CD4-positive, alpha-beta memory T cell (primary cell): ENCODE data around the gene ZC2HC1C. TPM values are rescaled to one million over a fixed set of nuclear protein-coding genes. Genes with fewer than 3 reads are reported as not detected.

ENCODE experiments used
- CTCF ChIA-PET: fragments of 350-600 bp; sonication (Branson Sonifier 250); formaldehyde crosslinking; loops from one replicate; lab custom pipeline; 2021; ENCODE audit warnings: inconsistent platforms; ENCODE audit not compliant: partially characterized antibody; lab: Charles Lee
- POLR2A ChIA-PET: fragments of 350-600 bp; sonication (Branson Sonifier 250); formaldehyde crosslinking; loops from one replicate; lab custom pipeline; 2021; ENCODE audit not compliant: partially characterized antibody; lab: Charles Lee
- DNase-seq, 5 donors: peaks; one replicate each; pipeline versions ENCODE4 v3.0.0 to v3.0.0-alpha.2; 2020 to 2022; ENCODE audit warnings: mixed read lengths in 1 of 5
- H3K27ac ChIP-seq: one replicate; pipeline ENCODE4 v1.7.0; 2013; ENCODE audit warnings: low read depth, low read length
- H3K27me3 ChIP-seq: 2 replicates; pipeline ENCODE4 v1.7.0; 2013; ENCODE audit warnings: mild to moderate bottlenecking, low read length, moderate library complexity; ENCODE audit not compliant: insufficient read depth
- H3K36me3 ChIP-seq: 2 replicates; pipeline ENCODE4 v1.7.0; 2013; ENCODE audit warnings: mild to moderate bottlenecking, low read length, moderate library complexity; ENCODE audit not compliant: insufficient read depth
- H3K4me1 ChIP-seq: 2 replicates; pipeline ENCODE4 v1.7.0; 2013; ENCODE audit warnings: mild to moderate bottlenecking, low read length, moderate library complexity; ENCODE audit not compliant: insufficient read depth
- H3K4me3 ChIP-seq, 2 donors: one replicate each; pipeline ENCODE4 v1.7.0; 2013; ENCODE audit warnings: low read length in 2 of 2, mild to moderate bottlenecking in 1 of 2
- H3K9me3 ChIP-seq, 2 donors: one replicate each; pipeline ENCODE4 v1.7.0; 2013; ENCODE audit warnings: low read length in 2 of 2, control low read depth in 1 of 2; ENCODE audit not compliant: control insufficient read depth in 1 of 2
- H3K27ac Mint-ChIP-seq, 7 donors: one replicate each; pipeline ENCODE4 v1.8.0; 2020 to 2021; ENCODE audit warnings: mixed read lengths in 7 of 7, mild to moderate bottlenecking in 6 of 7, inconsistent platforms in 3 of 7, moderate library complexity in 3 of 7
- H3K27me3 Mint-ChIP-seq, 2 donors: one replicate each; pipeline ENCODE4 v1.8.0; 2020 to 2021; ENCODE audit warnings: mixed read lengths in 2 of 2
- H3K36me3 Mint-ChIP-seq, 2 donors: one replicate each; pipeline ENCODE4 v1.8.0; 2020 to 2021; ENCODE audit warnings: mixed read lengths in 2 of 2, inconsistent platforms in 1 of 2, mild to moderate bottlenecking in 1 of 2
- H3K4me1 Mint-ChIP-seq, 4 donors: one replicate each; pipeline ENCODE4 v1.8.0; 2020 to 2021; ENCODE audit warnings: mixed read lengths in 4 of 4, mild to moderate bottlenecking in 1 of 4
- H3K4me3 Mint-ChIP-seq, 8 donors: one replicate each; pipeline ENCODE4 v1.8.0; 2020 to 2021; ENCODE audit warnings: mixed read lengths in 8 of 8, mild to moderate bottlenecking in 7 of 8, moderate library complexity in 6 of 8, inconsistent platforms in 3 of 8
- H3K9me3 Mint-ChIP-seq, 8 donors: one replicate each; pipeline ENCODE4 v1.8.0; 2020 to 2021; ENCODE audit warnings: mixed read lengths in 8 of 8, mild to moderate bottlenecking in 5 of 8, inconsistent platforms in 3 of 8, moderate library complexity in 1 of 8
- intact Hi-C: fragments of 100-400 bp; cut with micrococcal nuclease; formaldehyde crosslinking; loops from one replicate; pipeline ENCODE4 v1.15.1; 2023
- polyA plus RNA-seq, 2 donors: library from polyadenylated mRNA; unstranded; fragments of 300-500 nt; fragmentation: Illumina TruSeq; gene quantifications; one replicate each; pipeline ENCODE4 v1.2.3, GENCODE V29; 2021
- total RNA-seq, 2 experiments: library from RNA; stranded (reverse); gene quantifications; one replicate each; pipeline ENCODE4 v1.2.3, GENCODE V29; 2021

Gene ZC2HC1C
- total and polyA plus RNA-seq, 4 experiments from 2014 or later = 0.76 to 3.6 (median 1.2) TPM

DNA sequence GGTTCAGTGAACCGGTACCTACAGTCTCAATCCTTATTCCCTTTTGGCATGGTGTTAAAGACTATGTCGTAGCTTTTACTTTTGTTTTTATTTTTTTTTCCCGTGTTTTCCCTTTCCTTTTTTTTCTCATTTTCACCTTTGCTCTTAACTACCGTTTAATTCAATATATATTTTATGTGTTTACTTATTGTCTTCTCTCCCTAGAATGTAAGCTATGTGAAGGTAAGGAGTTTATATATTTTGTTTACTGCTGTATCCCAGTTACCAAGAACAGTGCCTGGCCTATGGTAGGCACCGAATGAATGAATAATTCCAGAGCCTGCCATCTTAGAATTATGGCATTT is 17.9 kb upstream of the ZC2HC1C start:
- no peaks in the 10 kb centered on the region for H3K27me3 ChIP-seq
- Mint-ChIP-seq H3K36me3 (peaks cover 5 to 17% of the 10 kb centered on the region in 2 donors), H3K4me3 (peak overlapping the region; percentile 89 to 96 (median 94)), H3K27ac (peak overlapping the region; percentile 93 to 98 (median 97)), H3K9me3 (no peaks in the 10 kb centered on the region), H3K4me1 (peaks cover 10 to 35% (median 26%) of the 10 kb centered on the region in 4 donors), H3K27me3 (no peaks in the 10 kb centered on the region)
- no peak for DNase-seq
- H3K27ac ChIP-seq = peak overlapping the region; percentile 80
- no peaks in the 10 kb centered on the region for H3K36me3 ChIP-seq
- no peaks in the 10 kb centered on the region for H3K9me3 ChIP-seq
- intact Hi-C loops = loop anchor here (1.0 to 2.0 kb wide), 2 partner anchors 13 to 49 kb away; partner anchors contain the start of genes ACYP1 and EIF2B2
- peaks cover 22% of the 10 kb centered on the region for H3K4me1 ChIP-seq
- ChIA-PET CTCF (interaction anchor here (0.7 kb wide), 1 partner anchor 191 kb away, joined by 3 read pairs; no protein-coding TSS in a partner anchor), POLR2A (interaction anchor here (1.3 to 2.5 kb wide), 3 partner anchors 12 to 17 kb away, joined by 3 to 18 read pairs (median 7); partner anchors contain the start of genes ACYP1 and ZC2HC1C)
- H3K4me3 ChIP-seq = peak overlapping the region; percentile 63 to 73

DNA sequence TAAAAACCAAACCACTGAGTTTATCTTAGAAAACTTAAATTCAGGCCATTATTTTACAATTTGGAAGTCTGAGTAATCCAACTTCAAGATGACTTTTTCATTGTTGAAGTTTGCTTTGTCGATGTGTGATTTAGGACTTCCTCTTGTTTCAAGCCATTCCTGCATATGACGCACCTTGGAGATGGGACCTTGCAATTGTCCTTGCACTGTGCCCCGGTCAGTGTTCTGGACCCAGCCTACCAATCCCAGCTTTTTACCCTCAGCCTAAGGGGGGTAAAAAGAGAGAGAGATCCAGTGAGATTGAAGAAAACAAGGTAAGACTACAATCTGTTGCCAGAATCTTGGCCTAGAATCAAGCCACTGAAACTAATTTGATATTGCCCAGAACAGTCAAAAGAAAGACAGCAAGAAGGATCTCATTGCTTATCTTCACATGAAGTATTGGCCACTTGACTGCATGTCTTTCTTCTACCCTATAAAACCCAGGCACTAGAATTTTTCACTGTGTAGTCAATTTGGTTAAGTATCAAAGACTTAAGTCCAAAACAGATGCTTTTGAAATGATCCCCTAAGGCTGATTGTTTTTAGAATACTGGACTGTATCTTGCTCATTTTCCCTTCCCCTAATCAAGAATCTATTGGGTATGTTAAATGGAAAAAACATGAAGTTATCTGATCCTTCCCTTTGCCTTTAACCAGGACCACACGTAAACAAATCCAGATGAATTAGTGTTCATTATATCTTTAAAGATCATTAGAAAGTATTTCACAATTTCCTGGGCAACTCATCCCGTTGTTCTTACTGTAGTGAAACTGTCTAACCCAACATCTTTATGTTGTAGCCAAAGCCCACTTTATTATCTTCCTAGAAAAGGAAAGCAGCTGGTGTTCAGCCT is 15.8 kb upstream of the ZC2HC1C start:
- Histone ChIP-seq H3K9me3 (no peaks in the 10 kb centered on the region), H3K27ac (no peak overlapping the region), H3K4me3 (no peak overlapping the region), H3K27me3 (no peaks in the 10 kb centered on the region), H3K4me1 (peaks cover 22% of the 10 kb centered on the region), H3K36me3 (no peaks in the 10 kb centered on the region)
- H3K27me3 Mint-ChIP-seq = no peaks in the 10 kb centered on the region
- peaks cover 8 to 17% of the 10 kb centered on the region in 2 donors for H3K36me3 Mint-ChIP-seq
- H3K9me3 Mint-ChIP-seq = no peaks in the 10 kb centered on the region
- DNase-seq = no peak
- no peak overlapping the region for H3K27ac Mint-ChIP-seq
- peaks cover 13 to 26% (median 21%) of the 10 kb centered on the region in 4 donors for H3K4me1 Mint-ChIP-seq
- ChIA-PET CTCF (no interaction called here), POLR2A (no interaction called here)
- peak overlapping the region in 1 of 8 donors; percentile 2 for H3K4me3 Mint-ChIP-seq
- intact Hi-C loops = no loop called here

DNA sequence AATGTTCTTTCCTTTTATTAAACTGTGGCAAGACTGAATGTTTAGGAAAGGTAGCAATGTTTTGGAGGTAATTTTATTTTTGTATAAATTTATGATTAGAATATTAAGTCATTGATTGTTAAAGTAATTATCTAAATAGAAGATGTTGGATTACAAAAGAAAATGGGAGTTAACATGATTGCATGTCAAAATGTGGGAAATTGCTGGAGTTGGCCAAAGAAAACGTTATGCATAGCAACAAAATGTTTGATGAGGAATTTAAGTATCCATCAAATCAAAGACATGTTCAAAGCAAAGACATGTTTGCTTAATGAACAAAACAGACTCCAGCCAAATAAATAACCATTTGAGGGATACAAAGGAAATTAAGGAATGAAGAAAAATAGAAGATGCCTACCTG is 15.0 kb upstream of the ZC2HC1C start:
- Mint-ChIP-seq H3K27me3 (no peaks in the 10 kb centered on the region), H3K4me3 (no peak overlapping the region), H3K4me1 (peaks cover 13 to 24% (median 19%) of the 10 kb centered on the region in 4 donors), H3K9me3 (no peaks in the 10 kb centered on the region), H3K27ac (no peak overlapping the region), H3K36me3 (peaks cover 10 to 17% of the 10 kb centered on the region in 2 donors)
- Histone ChIP-seq H3K27me3 (no peaks in the 10 kb centered on the region), H3K27ac (no peak overlapping the region), H3K9me3 (no peaks in the 10 kb centered on the region), H3K4me1 (peaks cover 17% of the 10 kb centered on the region), H3K4me3 (no peak overlapping the region), H3K36me3 (no peaks in the 10 kb centered on the region)
- ChIA-PET CTCF (no interaction called here), POLR2A (no interaction called here)
- intact Hi-C loops = no loop called here
- DNase-seq = no peak

DNA sequence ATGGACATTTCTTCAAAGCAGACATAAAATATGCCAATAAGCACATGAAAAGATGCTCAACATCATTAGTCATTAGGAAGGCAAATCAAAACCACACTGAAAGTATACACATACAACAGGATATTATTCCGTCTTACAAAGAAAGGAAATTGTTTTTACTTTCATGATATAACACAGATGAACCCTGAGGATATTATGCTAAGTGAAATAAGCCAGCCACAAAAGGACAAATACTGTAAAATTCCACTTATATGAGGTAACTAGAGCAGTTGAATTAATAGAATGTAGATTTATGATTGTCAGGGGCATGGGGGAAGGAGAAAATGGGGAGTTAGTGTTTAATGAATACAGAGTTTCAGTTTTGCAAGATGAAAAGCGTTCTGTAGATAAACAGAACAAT is 9.8 kb upstream of the ZC2HC1C start:
- Mint-ChIP-seq H3K27me3 (no peaks in the 10 kb centered on the region), H3K9me3 (no peaks in the 10 kb centered on the region), H3K27ac (peak overlapping the region in 1 of 7 donors; percentile 65), H3K4me3 (no peak overlapping the region), H3K36me3 (peaks cover 24 to 26% of the 10 kb centered on the region in 2 donors), H3K4me1 (peaks cover 18 to 37% (median 28%) of the 10 kb centered on the region in 4 donors)
- Histone ChIP-seq H3K27me3 (no peaks in the 10 kb centered on the region), H3K27ac (no peak overlapping the region), H3K4me1 (peaks cover 14% of the 10 kb centered on the region), H3K4me3 (no peak overlapping the region), H3K36me3 (no peaks in the 10 kb centered on the region), H3K9me3 (no peaks in the 10 kb centered on the region)
- intact Hi-C loops = loop anchor here (5.0 kb wide), 1 partner anchor 567 kb away; the partner anchor contains the start of genes ISCA2 and NPC2
- POLR2A ChIA-PET = no interaction called here
- no peak for DNase-seq
- CTCF ChIA-PET = no interaction called here

GRCh38 chr14:75060420-75060819 is 9.0 kb upstream of the ZC2HC1C start:
- Histone ChIP-seq H3K9me3 (no peaks in the 10 kb centered on the region), H3K4me1 (peaks cover 14% of the 10 kb centered on the region), H3K36me3 (no peaks in the 10 kb centered on the region), H3K4me3 (no peak overlapping the region), H3K27me3 (no peaks in the 10 kb centered on the region), H3K27ac (no peak overlapping the region)
- ChIA-PET POLR2A (no interaction called here), CTCF (no interaction called here)
- H3K27me3 Mint-ChIP-seq = no peaks in the 10 kb centered on the region
- H3K36me3 Mint-ChIP-seq = peaks cover 22 to 26% of the 10 kb centered on the region in 2 donors
- peaks cover 20 to 42% (median 28%) of the 10 kb centered on the region in 4 donors for H3K4me1 Mint-ChIP-seq
- no peak for DNase-seq
- intact Hi-C loops = loop anchor here (5.0 kb wide), 1 partner anchor 568 kb away; the partner anchor contains the start of genes ISCA2 and NPC2
- H3K27ac Mint-ChIP-seq = no peak overlapping the region
- no peaks in the 10 kb centered on the region for H3K9me3 Mint-ChIP-seq
- no peak overlapping the region for H3K4me3 Mint-ChIP-seq

GRCh38 chr14:75063013-75063412 is 6.4 kb upstream of the ZC2HC1C start:
- peaks cover 17 to 42% (median 24%) of the 10 kb centered on the region in 4 donors for H3K4me1 Mint-ChIP-seq
- intact Hi-C loops = loop anchor here (5.0 kb wide), 1 partner anchor 571 kb away; the partner anchor contains the start of genes ISCA2 and NPC2

More at GRCh38 chr14:75063013-75063412, 6.4 kb upstream of the ZC2HC1C start:
- H3K4me3 ChIP-seq = peak overlapping the region; percentile 85 to 97
- CTCF ChIA-PET = interaction anchor here (0.8 to 4.1 kb wide), 6 partner anchors 13 to 202 kb away, joined by 3 to 25 read pairs (median 4); no protein-coding TSS in a partner anchor
- peak overlapping the region; percentile 76 for H3K27ac ChIP-seq
- peak in 1 of 5 donors; percentile 5 for DNase-seq
- Mint-ChIP-seq H3K36me3 (peaks cover 11 to 26% of the 10 kb centered on the region in 2 donors), H3K4me3 (peak overlapping the region; percentile 96 to 100 (median 99)), H3K27me3 (no peaks in the 10 kb centered on the region), H3K9me3 (no peaks in the 10 kb centered on the region), H3K27ac (peak overlapping the region; percentile 92 to 98 (median 97))
- no peaks in the 10 kb centered on the region for H3K36me3 ChIP-seq
- peaks cover 14% of the 10 kb centered on the region for H3K4me1 ChIP-seq
- no peaks in the 10 kb centered on the region for H3K9me3 ChIP-seq
- POLR2A ChIA-PET = interaction anchor here (1.2 to 2.8 kb wide), 4 partner anchors 9 to 60 kb away, joined by 4 to 18 read pairs (median 7); partner anchors contain the start of genes EIF2B2 and MLH3
- no peaks in the 10 kb centered on the region for H3K27me3 ChIP-seq
